CD14-positive monocyte (primary cell): ENCODE results near the gene RRP12. TPM values are rescaled to one million over a fixed set of nuclear protein-coding genes. Genes with fewer than 3 reads are reported as not detected.

Source experiments
- DNase-seq, 3 donors: peaks; one replicate each; pipeline ENCODE4 v3.0.0-alpha.2; 2011 to 2022
- H2AFZ ChIP-seq: 2 replicates; pipeline ENCODE4 v1.6.0; 2012; ENCODE audit warnings: mild to moderate bottlenecking, low read depth, low read length, inconsistent platforms; ENCODE audit not compliant: insufficient read depth, poor library complexity, severe bottlenecking
- H3K27ac ChIP-seq, 2 donors: 1 replicate in 1 of 2; 2 replicates in 1 of 2; pipeline ENCODE4 v1.5.1; 2012 to 2013; ENCODE audit warnings: low read length in 2 of 2, control low read depth in 1 of 2, inconsistent platforms in 1 of 2, low read depth in 1 of 2, mild to moderate bottlenecking in 1 of 2
- H3K27me3 ChIP-seq, 2 donors: one replicate each; pipeline versions ENCODE4 v1.6.0 to v1.6.1; 2011 to 2013; ENCODE audit warnings: low read length in 2 of 2; ENCODE audit not compliant: control insufficient read depth in 2 of 2, insufficient read depth in 2 of 2
- H3K36me3 ChIP-seq, 2 donors: replicated peaks in 1 of 2; 1 replicate in 1 of 2; 2 replicates in 1 of 2; pipeline versions ENCODE4 v1.5.1 to v1.6.1; 2012 to 2013; ENCODE audit warnings: low read length in 2 of 2, control low read depth in 1 of 2, inconsistent platforms in 1 of 2, mild to moderate bottlenecking in 1 of 2; ENCODE audit not compliant: insufficient read depth in 2 of 2, control insufficient read depth in 1 of 2
- H3K4me1 ChIP-seq, 2 donors: 1 replicate in 1 of 2; 2 replicates in 1 of 2; pipeline versions ENCODE4 v1.5.1 to v1.6.1; 2012 to 2013; ENCODE audit warnings: low read length in 2 of 2, control low read depth in 1 of 2, inconsistent platforms in 1 of 2, mild to moderate bottlenecking in 1 of 2, moderate library complexity in 1 of 2; ENCODE audit not compliant: insufficient read depth in 2 of 2, control insufficient read depth in 1 of 2
- H3K4me2 ChIP-seq: replicated peaks from 2 replicates; pipeline ENCODE3; 2012; ENCODE audit warnings: low read length, moderate library complexity, mild to moderate bottlenecking; ENCODE audit not compliant: poor library complexity, severe bottlenecking; ENCODE audit errors: extremely low read depth
- H3K4me3 ChIP-seq, 3 experiments: fragments of 200-600 bp in 1 of 3; sonication (generic) in 1 of 3; replicated peaks in 1 of 3; 1 replicate in 2 of 3; 2 replicates in 1 of 3; pipeline ENCODE4 v1.5.1; 2011 to 2013; ENCODE audit warnings: low read length in 3 of 3, mild to moderate bottlenecking in 3 of 3, control low read depth in 2 of 3, low read depth in 2 of 3, inconsistent platforms in 1 of 3, moderate library complexity in 1 of 3
- H3K79me2 ChIP-seq: 2 replicates; pipeline ENCODE4 v1.6.0; 2012; ENCODE audit warnings: mild to moderate bottlenecking, control low read depth, inconsistent platforms, low read length, moderate library complexity; ENCODE audit not compliant: insufficient read depth
- H3K9ac ChIP-seq: 2 replicates; pipeline ENCODE4 v1.6.0; 2017; ENCODE audit warnings: low read length, mild to moderate bottlenecking; ENCODE audit not compliant: insufficient read depth, poor library complexity, severe bottlenecking
- H3K9me3 ChIP-seq, 2 donors: replicated peaks in 1 of 2; 1 replicate in 1 of 2; 2 replicates in 1 of 2; pipeline versions ENCODE4 v1.5.1 to v1.6.1; 2012 to 2013; ENCODE audit warnings: low read length in 2 of 2, control low read depth in 1 of 2; ENCODE audit not compliant: control insufficient read depth in 1 of 2, insufficient read depth in 1 of 2
- H4K20me1 ChIP-seq: 2 replicates; pipeline ENCODE4 v1.6.0; 2012; ENCODE audit warnings: mild to moderate bottlenecking, low read length, control low read depth, moderate library complexity; ENCODE audit not compliant: insufficient read depth
- H3K27ac Mint-ChIP-seq, 7 donors: one replicate each; pipeline ENCODE4 v1.8.0; 2020; ENCODE audit warnings: mild to moderate bottlenecking in 7 of 7, mixed read lengths in 7 of 7, moderate library complexity in 6 of 7, inconsistent platforms in 2 of 7
- H3K27me3 Mint-ChIP-seq, 3 donors: one replicate each; pipeline ENCODE4 v1.8.0; 2021 to 2022; ENCODE audit warnings: low read depth in 3 of 3, mild to moderate bottlenecking in 3 of 3, mixed read lengths in 3 of 3, moderate library complexity in 3 of 3, inconsistent platforms in 1 of 3
- H3K36me3 Mint-ChIP-seq, 2 donors: one replicate each; pipeline ENCODE4 v1.8.0; 2020; ENCODE audit warnings: mixed read lengths in 2 of 2, inconsistent platforms in 1 of 2, mild to moderate bottlenecking in 1 of 2
- H3K4me1 Mint-ChIP-seq: one replicate; pipeline ENCODE4 v1.8.0; 2020; ENCODE audit warnings: mild to moderate bottlenecking, mixed read lengths
- H3K4me3 Mint-ChIP-seq, 2 donors: one replicate each; pipeline ENCODE4 v1.8.0; 2020; ENCODE audit warnings: mild to moderate bottlenecking in 2 of 2, mixed read lengths in 2 of 2, moderate library complexity in 1 of 2
- H3K9me3 Mint-ChIP-seq, 7 donors: one replicate each; pipeline ENCODE4 v1.8.0; 2020 to 2022; ENCODE audit warnings: mixed read lengths in 7 of 7, mild to moderate bottlenecking in 6 of 7, moderate library complexity in 6 of 7, inconsistent platforms in 2 of 7
- WGBS: methylation state at CpG from one replicate; pipeline ENCODE4 v1.1.5; 2013; ENCODE audit warnings: missing lambda C conversion rate; ENCODE audit not compliant: insufficient coverage; 5-methylcytosine and 5-hydroxymethylcytosine counted together
- intact Hi-C, 2 donors: fragments of 100-400 bp; cut with micrococcal nuclease; formaldehyde crosslinking; loops; one replicate each; pipeline versions ENCODE4 v1.15.0 to v1.15.1; 2023
- polyA plus RNA-seq, 3 donors: library from polyadenylated mRNA; depleted of rRNA in 1 of 3; unstranded in 2 of 3; stranded (reverse) in 1 of 3; fragments of 300-500 nt in 2 of 3; fragments of >200 nt in 1 of 3; fragmentation: Illumina TruSeq in 2 of 3; gene quantifications; 1 replicate in 2 of 3; 2 replicates in 1 of 3; pipeline ENCODE4 v1.2.3, GENCODE V29; 2012 to 2021
- TF ChIP-seq, protein P1 (sequence below): fragments of 200-600 bp; IDR thresholded peaks from one replicate; pipeline ENCODE4 v1.8.0; 2022; ENCODE audit warnings: antibody characterized with exemption, mild to moderate bottlenecking

The RRP12 gene
- polyA plus RNA-seq, 3 donors: 31.0 to 98.7 (median 44.3) TPM

DNA sequence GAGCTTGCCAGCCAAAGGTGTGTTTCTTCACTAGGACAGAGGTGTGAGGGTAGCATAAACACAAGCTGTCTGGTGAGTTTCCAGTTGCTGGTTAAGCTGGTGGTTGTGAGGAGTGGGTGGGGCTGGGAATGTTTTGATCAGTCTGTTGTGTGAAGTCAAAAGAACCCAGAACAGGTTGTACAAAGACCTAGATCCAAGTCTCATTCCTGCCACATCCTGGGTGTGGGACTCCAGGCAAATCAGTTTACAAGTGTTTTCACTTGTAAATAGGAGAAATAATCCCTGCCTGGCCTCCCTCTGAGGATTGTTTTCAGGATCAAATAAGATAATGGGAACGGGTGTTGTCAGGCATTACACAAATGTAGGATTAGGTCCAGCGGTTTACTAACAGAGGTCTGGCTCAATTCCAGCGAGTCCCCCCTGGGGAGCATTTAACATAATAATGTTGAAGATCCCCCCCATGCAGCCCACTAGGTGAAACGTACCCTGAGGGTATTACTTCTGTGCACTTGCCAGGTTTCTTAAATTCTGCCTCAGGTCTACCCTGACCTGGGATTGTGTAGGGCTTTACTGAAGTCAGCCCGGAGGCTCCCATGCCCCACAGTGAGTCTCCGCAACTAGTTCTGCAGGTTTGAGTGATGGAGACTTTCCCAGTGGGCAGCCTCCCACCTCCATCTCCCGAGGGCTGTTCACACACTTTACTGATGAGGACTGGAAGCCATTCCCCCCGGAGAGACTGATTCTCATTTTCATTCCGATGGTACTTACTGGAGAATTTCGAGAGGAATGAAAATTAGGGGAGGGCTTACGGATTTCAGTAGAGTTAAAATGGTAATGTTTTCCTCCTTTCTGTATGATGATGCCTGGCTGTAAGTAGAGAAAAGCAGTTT is 64.0 kb downstream of the RRP12 start:
- H3K4me3 Mint-ChIP-seq: no peak overlapping the region
- 97% methylated on average over 6 of the region's 11 CpGs for WGBS

DNA sequence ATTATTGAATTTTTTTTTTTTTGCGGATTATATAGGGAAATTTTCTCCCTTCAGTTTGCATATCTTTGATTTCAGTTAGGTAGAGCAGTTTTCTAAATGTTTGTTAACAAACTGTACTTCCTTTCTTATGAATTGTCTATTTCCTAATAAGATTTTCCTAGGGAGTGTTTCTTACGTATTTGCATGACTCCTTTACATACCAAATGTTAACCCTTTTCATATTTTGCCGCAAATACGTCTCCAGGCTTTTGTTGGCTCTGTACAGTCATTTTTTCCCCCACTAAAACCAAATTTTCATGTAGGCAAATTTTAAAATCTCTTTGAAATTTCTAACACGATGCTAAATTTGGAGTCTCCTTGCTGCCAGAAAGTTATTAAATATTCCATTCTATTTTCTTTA is 64.7 kb downstream of the RRP12 start:
- Histone ChIP-seq H3K4me3 (peak overlapping the region in 1 of 3 experiments; percentile 99), H3K79me2 (peaks cover 35% of the 10 kb centered on the region), H3K9me3 (no peaks in the 10 kb centered on the region), H3K4me1 (peaks cover 27 to 46% of the 10 kb centered on the region in 2 donors), H3K27ac (peak overlapping the region in 1 of 2 donors; percentile 39), H3K36me3 (peaks cover 0 to 9% of the 10 kb centered on the region in 2 donors), H3K9ac (no peak overlapping the region), H3K4me2 (peak overlapping the region; percentile 82), H4K20me1 (peaks cover 25% of the 10 kb centered on the region), H3K27me3 (no peaks in the 10 kb centered on the region), H2AFZ (no peak overlapping the region)
- Mint-ChIP-seq H3K9me3 (peaks cover 0 to 3% (median 2%) of the 10 kb centered on the region in 7 donors), H3K36me3 (peaks cover 17 to 22% of the 10 kb centered on the region in 2 donors), H3K4me1 (peaks cover 50% of the 10 kb centered on the region), H3K27ac (peak overlapping the region; percentile 30 to 91 (median 81)), H3K27me3 (peaks cover 0 to 4% (median 0%) of the 10 kb centered on the region in 3 donors), H3K4me3 (peak overlapping the region in 1 of 2 donors; percentile 70)
- no peak for DNase-seq
- TF ChIP-seq, protein P1, sequence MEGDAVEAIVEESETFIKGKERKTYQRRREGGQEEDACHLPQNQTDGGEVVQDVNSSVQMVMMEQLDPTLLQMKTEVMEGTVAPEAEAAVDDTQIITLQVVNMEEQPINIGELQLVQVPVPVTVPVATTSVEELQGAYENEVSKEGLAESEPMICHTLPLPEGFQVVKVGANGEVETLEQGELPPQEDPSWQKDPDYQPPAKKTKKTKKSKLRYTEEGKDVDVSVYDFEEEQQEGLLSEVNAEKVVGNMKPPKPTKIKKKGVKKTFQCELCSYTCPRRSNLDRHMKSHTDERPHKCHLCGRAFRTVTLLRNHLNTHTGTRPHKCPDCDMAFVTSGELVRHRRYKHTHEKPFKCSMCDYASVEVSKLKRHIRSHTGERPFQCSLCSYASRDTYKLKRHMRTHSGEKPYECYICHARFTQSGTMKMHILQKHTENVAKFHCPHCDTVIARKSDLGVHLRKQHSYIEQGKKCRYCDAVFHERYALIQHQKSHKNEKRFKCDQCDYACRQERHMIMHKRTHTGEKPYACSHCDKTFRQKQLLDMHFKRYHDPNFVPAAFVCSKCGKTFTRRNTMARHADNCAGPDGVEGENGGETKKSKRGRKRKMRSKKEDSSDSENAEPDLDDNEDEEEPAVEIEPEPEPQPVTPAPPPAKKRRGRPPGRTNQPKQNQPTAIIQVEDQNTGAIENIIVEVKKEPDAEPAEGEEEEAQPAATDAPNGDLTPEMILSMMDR: no peak
- intact Hi-C loops: loop anchor here in 1 of 2 donors (10.0 kb wide), 1 partner anchor 158 kb away; the partner anchor contains the start of genes MMS19 and UBTD1
- no CpG with 5 or more reads among the region's 5 CpGs for WGBS

More for the DNA sequence above, 64.0 kb downstream of the RRP12 start:
- Mint-ChIP-seq H3K27ac (peak overlapping the region in 6 of 7 donors; percentile 32 to 91 (median 84)), H3K36me3 (peaks cover 11 to 15% of the 10 kb centered on the region in 2 donors), H3K9me3 (peaks cover 0 to 6% (median 2%) of the 10 kb centered on the region in 7 donors), H3K4me1 (peaks cover 49% of the 10 kb centered on the region), H3K27me3 (peaks cover 0 to 6% (median 0%) of the 10 kb centered on the region in 3 donors)
- H3K9ac ChIP-seq: no peak overlapping the region
- peaks cover 0 to 4% of the 10 kb centered on the region in 2 donors for H3K36me3 ChIP-seq
- peak overlapping the region in 1 of 2 donors; percentile 39 for H3K27ac ChIP-seq
- TF ChIP-seq, protein P1: no peak
- peak overlapping the region in 1 of 3 experiments; percentile 99 for H3K4me3 ChIP-seq
- no peaks in the 10 kb centered on the region for H3K9me3 ChIP-seq
- H3K4me1 ChIP-seq: peaks cover 21 to 39% of the 10 kb centered on the region in 2 donors
- intact Hi-C loops: loop anchor here in 1 of 2 donors (10.0 kb wide), 1 partner anchor 158 kb away; the partner anchor contains the start of genes MMS19 and UBTD1
- H3K4me2 ChIP-seq: no peak overlapping the region
- H4K20me1 ChIP-seq: peaks cover 18% of the 10 kb centered on the region
- no peak for DNase-seq
- H3K79me2 ChIP-seq: peaks cover 27% of the 10 kb centered on the region
- no peak overlapping the region for H2AFZ ChIP-seq
- no peaks in the 10 kb centered on the region for H3K27me3 ChIP-seq
